Measurements from ENCODE around the gene HFE. TPM values are rescaled to one million over a fixed set of nuclear protein-coding genes. Genes with fewer than 3 reads are reported as not detected.

Gene HFE
- total RNA-seq, 1 experiment from 2014 or later = not detected

- Histone ChIP-seq H3F3A (ENCODE audit: low read length, unreplicated experiment) (no peaks in the 10 kb centered on the region), H4K20me1 (ENCODE audit: low read length) (0 out of 2 replicates have a peak, but pooled peaks cover 3% of the 10 kb centered on the region), H3K9ac (ENCODE audit: low read length) (no peak overlapping the region), H3K4me2 (ENCODE audit: low read length) (no peak overlapping the region), H3K9me2 (replicated peaks; ENCODE audit: low read length) (no peaks in the 10 kb centered on the region), H3K4me1 (ENCODE audit: insufficient read depth, low read length) (peaks cover 4% of the 10 kb centered on the region), H2AFZ (ENCODE audit: low read length) (no peak overlapping the region), H3K79me2 (ENCODE audit: low read length) (no peaks in the 10 kb centered on the region), H3K27me3 (ENCODE audit: low read length) (no peaks in the 10 kb centered on the region), H3K36me3 (ENCODE audit: low read depth, low read length) (peaks cover 19% of the 10 kb centered on the region; the same call in 1 of the 2 replicates), H3K9me3 (ENCODE audit: low read length) (no peaks in the 10 kb centered on the region), H3K27ac (ENCODE audit: low read length) (no peak overlapping the region), H3K4me3 (ENCODE audit: low read length) (no peak overlapping the region)
- TF ChIP-seq EZH2 (IDR thresholded peaks at IDR 0.05; ENCODE audit: low read length, unreplicated experiment) (no peak), CTCF (conservative IDR thresholded peaks at IDR 0.05; ENCODE audit: low read depth, low read length) (no peak), EZH2phosphoT487 (IDR thresholded peaks at IDR 0.05; ENCODE audit: borderline replicate concordance, low read length) (no peak)
- DNase-seq (no peak), ATAC-seq (no peak)
- intact Hi-C loops (cut with micrococcal nuclease) = no loop called here
- ChIA-PET CTCF (no interaction called here), POLR2A (ENCODE audit: unreplicated experiment) (no interaction called here)
- no TSS peak for BruUV-seq (replicated peaks)
Measured at GRCh38 chr6:26140967-26141294, 53.7 kb downstream of the HFE start.

GRCh38 chr6:26141378-26141904 is 54.2 kb downstream of the HFE start:
- H3K4me1 ChIP-seq (ENCODE audit: insufficient read depth, low read length) = no peaks in the 10 kb centered on the region
- TF ChIP-seq EZH2phosphoT487 (IDR thresholded peaks at IDR 0.05; ENCODE audit: borderline replicate concordance, low read length) = no peak
- no peak for TF ChIP-seq CTCF (conservative IDR thresholded peaks at IDR 0.05; ENCODE audit: low read depth, low read length)
- no peak for TF ChIP-seq EZH2 (IDR thresholded peaks at IDR 0.05; ENCODE audit: low read length, unreplicated experiment)
- H2AFZ ChIP-seq (ENCODE audit: low read length) = no peak overlapping the region
- BruUV-seq (replicated peaks) = no TSS peak
- H3K79me2 ChIP-seq (ENCODE audit: low read length) = no peaks in the 10 kb centered on the region
- DNase-seq = no peak
- no peak overlapping the region for H3K9ac ChIP-seq (ENCODE audit: low read length)
- H3K9me3 ChIP-seq (ENCODE audit: low read length) = no peaks in the 10 kb centered on the region
- H3K4me2 ChIP-seq (ENCODE audit: low read length) = no peak overlapping the region
- ChIA-PET CTCF (no interaction called here), POLR2A (ENCODE audit: unreplicated experiment) (interaction anchor here (0.9 kb wide), 1 partner anchor 16 kb away, joined by 5 read pairs; no protein-coding TSS in a partner anchor)
- peak; percentile 20; the same call in 1 of the 2 replicates for ATAC-seq
- H3K27me3 ChIP-seq (ENCODE audit: low read length) = no peaks in the 10 kb centered on the region
- H3K27ac ChIP-seq (ENCODE audit: low read length) = no peak overlapping the region
- 0 out of 2 replicates have a peak, but pooled peaks cover 3% of the 10 kb centered on the region for H4K20me1 ChIP-seq (ENCODE audit: low read length)
- peaks cover 19% of the 10 kb centered on the region; the same call in 1 of the 2 replicates for H3K36me3 ChIP-seq (ENCODE audit: low read depth, low read length)
- H3K4me3 ChIP-seq (ENCODE audit: low read length) = no peak overlapping the region
- no peaks in the 10 kb centered on the region for H3K9me2 ChIP-seq (replicated peaks; ENCODE audit: low read length)
- no peaks in the 10 kb centered on the region for H3F3A ChIP-seq (ENCODE audit: low read length, unreplicated experiment)
- intact Hi-C loops (cut with micrococcal nuclease) = no loop called here

GRCh38 chr6:26142026-26142425 is 54.8 kb downstream of the HFE start:
- H2AFZ ChIP-seq (ENCODE audit: low read length) = no peak overlapping the region
- no peaks in the 10 kb centered on the region for H3K4me1 ChIP-seq (ENCODE audit: insufficient read depth, low read length)
- H3F3A ChIP-seq (ENCODE audit: low read length, unreplicated experiment) = no peaks in the 10 kb centered on the region
- H3K79me2 ChIP-seq (ENCODE audit: low read length) = no peaks in the 10 kb centered on the region
- H3K9me3 ChIP-seq (ENCODE audit: low read length) = no peaks in the 10 kb centered on the region
- H3K4me3 ChIP-seq (ENCODE audit: low read length) = no peak overlapping the region
- 0 out of 2 replicates have a peak, but pooled peaks cover 3% of the 10 kb centered on the region for H4K20me1 ChIP-seq (ENCODE audit: low read length)
- H3K4me2 ChIP-seq (ENCODE audit: low read length) = no peak overlapping the region
- H3K9ac ChIP-seq (ENCODE audit: low read length) = no peak overlapping the region
- POLR2A ChIA-PET (ENCODE audit: unreplicated experiment) = interaction anchor here (0.9 kb wide), 1 partner anchor 15 kb away, joined by 5 read pairs; no protein-coding TSS in a partner anchor
- intact Hi-C loops (cut with micrococcal nuclease) = no loop called here
- peaks cover 18% of the 10 kb centered on the region; the same call in 1 of the 2 replicates for H3K36me3 ChIP-seq (ENCODE audit: low read depth, low read length)
- ATAC-seq (no peak), DNase-seq (no peak)
- TF ChIP-seq EZH2phosphoT487 (IDR thresholded peaks at IDR 0.05; ENCODE audit: borderline replicate concordance, low read length) = no peak
- H3K9me2 ChIP-seq (replicated peaks; ENCODE audit: low read length) = no peaks in the 10 kb centered on the region
- no peaks in the 10 kb centered on the region for H3K27me3 ChIP-seq (ENCODE audit: low read length)
- no peak overlapping the region for H3K27ac ChIP-seq (ENCODE audit: low read length)
- no TSS peak for BruUV-seq (replicated peaks)
- CTCF ChIA-PET = no interaction called here

Other genes with a start within 250 kb of the HFE start
- gene SLC17A3, start 213.2 kb upstream of the HFE start, total RNA-seq (2014; rRNA removed) = not detected in 2 replicates
- gene SLC17A2, start 156.7 kb upstream of the HFE start, total RNA-seq (2014; rRNA removed) = not detected in 2 replicates
- 5.6 and 6.4 TPM in 2 replicates for gene TRIM38, start 124.6 kb upstream of the HFE start, total RNA-seq (2014; rRNA removed)

All from PC-3 (cell line).